HG03571 (cell line): ENCODE measurements around the gene KHDC3L.

Source experiments
- ATAC-seq: cut with Tn5 transposase; IDR thresholded peaks from one replicate; pipeline ENCODE4 v1.9.1; 2021; ENCODE audit not compliant: unreplicated experiment

The KHDC3L gene

GRCh38 chr6:73362358-73362757, at the start of gene KHDC3L:
Gene KHDC3L (plus strand): TSS chr6:73362658. CDS start chr6:73362730, 72 bp downstream.
- no peak for ATAC-seq

GRCh38 chr6:73314577-73315492, 47.6 kb upstream of the KHDC3L start:
- no peak for ATAC-seq

GRCh38 chr6:73323323-73323722, 39.1 kb upstream of the KHDC3L start:
- ATAC-seq: no peak

- no peak for ATAC-seq
Measured at GRCh38 chr6:73325656-73326055, 36.8 kb upstream of the KHDC3L start.

GRCh38 chr6:73328790-73329189, 33.7 kb upstream of the KHDC3L start:
- ATAC-seq: no peak

GRCh38 chr6:73329201-73329600, 33.3 kb upstream of the KHDC3L start:
- no peak for ATAC-seq

GRCh38 chr6:73339340-73339739, 23.1 kb upstream of the KHDC3L start:
- ATAC-seq: no peak

GRCh38 chr6:73340048-73340447, 22.4 kb upstream of the KHDC3L start:
- ATAC-seq: no peak

GRCh38 chr6:73341335-73341734, 21.1 kb upstream of the KHDC3L start:
- ATAC-seq: no peak

- ATAC-seq: no peak
Measured at GRCh38 chr6:73342174-73342573, 20.3 kb upstream of the KHDC3L start.

GRCh38 chr6:73343164-73343563, 19.3 kb upstream of the KHDC3L start:
- no peak for ATAC-seq

GRCh38 chr6:73348550-73349204, 13.8 kb upstream of the KHDC3L start:
- ATAC-seq: no peak

- no peak for ATAC-seq
Measured at GRCh38 chr6:73349311-73349710, 13.1 kb upstream of the KHDC3L start.

- ATAC-seq: no peak
Measured at GRCh38 chr6:73353636-73354593, 8.5 kb upstream of the KHDC3L start, which contains the start of gene DPPA5. Gene DPPA5 (minus strand): TSS chr6:73354276. CDS start chr6:73354225, 51 bp downstream.

- no peak for ATAC-seq
Measured at GRCh38 chr6:73362869-73363536, 545 bp downstream of the KHDC3L start.

GRCh38 chr6:73363537-73363875, 1.0 kb downstream of the KHDC3L start:
- no peak for ATAC-seq

- ATAC-seq: no peak
Measured at GRCh38 chr6:73364121-73364520, 1.7 kb downstream of the KHDC3L start.

GRCh38 chr6:73364549-73364948, 2.1 kb downstream of the KHDC3L start:
- no peak for ATAC-seq

- no peak for ATAC-seq
Measured at GRCh38 chr6:73367761-73368355, 5.4 kb downstream of the KHDC3L start.

- ATAC-seq: no peak
Measured at GRCh38 chr6:73368675-73369074, 6.2 kb downstream of the KHDC3L start.
